Neuron (in vitro differentiated cells): Measurements from ENCODE around the gene PCDH9.
"Not testable (repeated sequence)": the region's sequence is repeated elsewhere in the genome, so short reads cannot be mapped to it uniquely, and the experiment has no call there.

Experiments used
- H2AFZ ChIP-seq: one replicate; pipeline ENCODE4 v1.6.1; 2013; ENCODE audit warnings: low read depth, mild to moderate bottlenecking, inconsistent platforms, low read length, moderate library complexity
- H3K27me3 ChIP-seq: one replicate; pipeline ENCODE4 v1.6.1; 2013; ENCODE audit warnings: low read length; ENCODE audit not compliant: insufficient read depth
- H3K36me3 ChIP-seq: one replicate; pipeline ENCODE4 v1.6.1; 2013; ENCODE audit warnings: low read length; ENCODE audit not compliant: insufficient read depth
- H3K4me1 ChIP-seq: one replicate; pipeline ENCODE4 v1.6.1; 2013; ENCODE audit warnings: low read length; ENCODE audit not compliant: insufficient read depth
- H3K4me3 ChIP-seq: 2 replicates; pipeline ENCODE4 v1.5.1; 2013; ENCODE audit warnings: mild to moderate bottlenecking, low read length, moderate library complexity
- H3K9me3 ChIP-seq: one replicate; pipeline ENCODE4 v1.6.1; 2013; ENCODE audit warnings: low read length

Gene PCDH9

DNA sequence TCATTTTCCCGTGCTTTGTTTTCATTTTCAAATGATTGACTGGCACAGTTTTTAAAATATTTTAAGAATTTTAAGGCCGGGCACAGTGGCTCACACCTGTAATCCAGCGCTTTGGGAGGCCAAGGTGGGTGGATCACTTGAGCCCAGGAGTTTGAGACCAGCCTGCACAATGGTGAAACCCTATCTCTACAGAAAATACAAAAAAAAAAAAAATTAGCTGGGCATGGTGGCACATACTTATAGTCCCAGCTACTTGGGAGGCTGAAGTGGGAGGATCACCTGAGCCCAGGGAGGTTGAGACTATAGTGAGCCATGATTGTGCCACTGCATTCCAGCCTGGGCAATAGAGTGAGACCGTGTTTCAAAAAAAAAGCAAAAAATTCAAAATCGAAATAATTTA is 133.2 kb downstream of the PCDH9 start:
- H3K27me3 ChIP-seq, H3K4me1 ChIP-seq, H3K9me3 ChIP-seq, H3K36me3 ChIP-seq, H3K4me3 ChIP-seq, H2AFZ ChIP-seq: not testable (repeated sequence)

GRCh38 chr13:67096418-67096817 is 133.7 kb downstream of the PCDH9 start:
- Histone ChIP-seq H2AFZ (no peak overlapping the region), H3K9me3 (no peaks in the 10 kb centered on the region), H3K27me3 (no peaks in the 10 kb centered on the region), H3K4me3 (no peak overlapping the region), H3K36me3 (no peaks in the 10 kb centered on the region), H3K4me1 (no peaks in the 10 kb centered on the region)

GRCh38 chr13:67095621-67096020 is 134.5 kb downstream of the PCDH9 start:
- Histone ChIP-seq H3K9me3 (no peaks in the 10 kb centered on the region), H3K4me1 (no peaks in the 10 kb centered on the region), H3K4me3 (no peak overlapping the region), H3K27me3 (no peaks in the 10 kb centered on the region), H3K36me3 (no peaks in the 10 kb centered on the region), H2AFZ (no peak overlapping the region)

- no peaks in the 10 kb centered on the region for H3K27me3 ChIP-seq
- H3K4me3 ChIP-seq = no peak overlapping the region
- H2AFZ ChIP-seq = no peak overlapping the region
- no peaks in the 10 kb centered on the region for H3K9me3 ChIP-seq
- H3K4me1 ChIP-seq = no peaks in the 10 kb centered on the region
- H3K36me3 ChIP-seq = no peaks in the 10 kb centered on the region
These were observed 135.2 kb downstream of the PCDH9 start for GRCh38 chr13:67094952-67095351.

GRCh38 chr13:67094078-67094477 is 136.1 kb downstream of the PCDH9 start:
- Histone ChIP-seq H3K36me3 (no peaks in the 10 kb centered on the region), H3K9me3 (no peaks in the 10 kb centered on the region), H3K4me1 (no peaks in the 10 kb centered on the region), H3K4me3 (no peak overlapping the region), H2AFZ (no peak overlapping the region), H3K27me3 (no peaks in the 10 kb centered on the region)

DNA sequence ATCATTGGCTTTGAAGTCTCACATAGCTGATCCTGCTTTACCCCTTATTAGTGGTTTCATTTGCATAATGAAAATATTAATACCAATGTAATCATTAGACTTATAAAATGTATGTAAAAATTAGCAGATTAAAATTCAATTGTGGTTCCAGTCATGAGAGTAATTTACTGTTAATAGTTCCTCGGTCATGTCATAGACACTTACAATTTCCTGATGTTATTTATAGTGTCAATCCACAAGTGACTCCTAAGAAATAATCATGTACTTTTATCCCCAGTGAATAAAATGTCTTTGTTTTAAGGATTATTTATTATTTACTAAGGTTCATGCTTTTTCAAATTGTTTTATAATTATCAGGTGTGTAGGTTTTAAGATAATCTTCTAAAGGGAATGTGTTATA is 138.5 kb downstream of the PCDH9 start:
- no peaks in the 10 kb centered on the region for H3K27me3 ChIP-seq
- H2AFZ ChIP-seq = no peak overlapping the region
- H3K4me1 ChIP-seq = peaks cover 15% of the 10 kb centered on the region
- H3K36me3 ChIP-seq = no peaks in the 10 kb centered on the region
- no peak overlapping the region for H3K4me3 ChIP-seq
- no peaks in the 10 kb centered on the region for H3K9me3 ChIP-seq

GRCh38 chr13:67090856-67091255 is 139.3 kb downstream of the PCDH9 start:
- Histone ChIP-seq H3K27me3 (no peaks in the 10 kb centered on the region), H3K9me3 (no peaks in the 10 kb centered on the region), H3K36me3 (no peaks in the 10 kb centered on the region), H3K4me1 (peaks cover 20% of the 10 kb centered on the region), H3K4me3 (no peak overlapping the region), H2AFZ (no peak overlapping the region)

DNA sequence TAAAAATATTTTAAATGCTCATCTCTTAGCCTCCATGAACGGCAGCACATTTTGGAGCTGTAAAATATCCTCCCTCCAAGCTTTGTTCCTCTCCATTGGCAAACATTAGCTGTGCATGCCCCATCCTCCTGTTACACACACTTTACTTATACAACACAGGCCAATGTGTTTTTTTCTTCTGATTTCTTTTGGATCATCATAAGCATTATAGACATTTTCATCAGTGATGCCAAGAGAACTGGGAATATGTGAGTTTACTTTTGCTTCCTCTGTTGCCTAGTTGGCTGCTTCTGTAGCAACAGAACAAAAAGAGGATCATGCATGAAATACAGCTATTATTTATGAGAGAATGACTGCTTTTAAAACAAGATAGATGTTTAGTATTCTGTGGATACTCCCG is 142.6 kb downstream of the PCDH9 start:
- no peak overlapping the region for H2AFZ ChIP-seq
- no peaks in the 10 kb centered on the region for H3K27me3 ChIP-seq
- no peaks in the 10 kb centered on the region for H3K36me3 ChIP-seq
- no peaks in the 10 kb centered on the region for H3K9me3 ChIP-seq
- H3K4me1 ChIP-seq = peaks cover 26% of the 10 kb centered on the region
- no peak overlapping the region for H3K4me3 ChIP-seq

DNA sequence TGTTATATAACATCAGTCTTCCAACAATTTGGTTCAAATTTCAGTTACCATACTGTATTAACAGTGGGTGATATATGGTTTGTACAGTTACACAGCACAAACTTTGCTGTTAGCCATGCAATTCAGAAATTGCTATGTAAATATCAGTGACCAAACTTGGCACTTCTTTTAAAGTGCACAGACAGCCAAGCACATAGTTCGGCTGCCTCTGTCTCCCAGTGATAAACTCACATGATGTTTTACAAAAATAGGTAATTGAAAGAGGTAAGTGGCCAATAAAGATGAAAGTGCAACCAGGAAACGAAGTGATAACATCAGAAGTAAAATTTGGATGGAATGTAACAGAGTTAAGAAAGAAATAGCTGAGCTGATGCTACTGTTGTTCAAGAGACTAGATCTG is 143.9 kb downstream of the PCDH9 start:
- Histone ChIP-seq H3K36me3 (no peaks in the 10 kb centered on the region), H2AFZ (no peak overlapping the region), H3K9me3 (no peaks in the 10 kb centered on the region), H3K4me3 (no peak overlapping the region), H3K27me3 (no peaks in the 10 kb centered on the region), H3K4me1 (peaks cover 31% of the 10 kb centered on the region)

GRCh38 chr13:67084066-67084465 is 146.1 kb downstream of the PCDH9 start:
- peaks cover 31% of the 10 kb centered on the region for H3K4me1 ChIP-seq
- H2AFZ ChIP-seq = no peak overlapping the region
- H3K27me3 ChIP-seq = no peaks in the 10 kb centered on the region
- H3K36me3 ChIP-seq = no peaks in the 10 kb centered on the region
- no peak overlapping the region for H3K4me3 ChIP-seq
- H3K9me3 ChIP-seq = no peaks in the 10 kb centered on the region

DNA sequence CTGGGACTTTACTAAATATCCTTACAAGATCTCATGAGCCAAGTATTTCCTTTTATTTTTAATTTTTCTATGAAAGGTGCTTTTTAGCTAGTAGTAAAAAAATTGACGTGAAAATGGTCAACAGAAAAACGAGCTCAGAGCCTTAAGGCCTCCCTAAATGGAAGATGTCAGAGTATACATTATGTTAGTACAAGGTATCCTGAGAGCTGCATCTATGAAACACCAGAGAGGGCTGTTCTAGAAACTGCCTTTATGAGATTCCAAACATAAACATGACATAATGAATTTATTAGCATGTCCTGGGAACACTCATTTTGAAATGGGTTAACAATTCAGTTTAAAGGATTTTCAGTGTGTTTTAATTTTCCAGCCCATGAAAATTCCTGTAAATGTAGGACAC is 146.6 kb downstream of the PCDH9 start:
- Histone ChIP-seq H3K27me3 (no peaks in the 10 kb centered on the region), H2AFZ (no peak overlapping the region), H3K9me3 (no peaks in the 10 kb centered on the region), H3K36me3 (no peaks in the 10 kb centered on the region), H3K4me1 (peaks cover 31% of the 10 kb centered on the region), H3K4me3 (no peak overlapping the region)

- Histone ChIP-seq H2AFZ (no peak overlapping the region), H3K4me1 (peaks cover 11% of the 10 kb centered on the region), H3K36me3 (no peaks in the 10 kb centered on the region), H3K9me3 (no peaks in the 10 kb centered on the region), H3K27me3 (no peaks in the 10 kb centered on the region), H3K4me3 (no peak overlapping the region)
These were observed 149.8 kb downstream of the PCDH9 start for GRCh38 chr13:67080351-67080750.

- H3K27me3 ChIP-seq = no peaks in the 10 kb centered on the region
- no peak overlapping the region for H3K4me3 ChIP-seq
- H3K36me3 ChIP-seq = no peaks in the 10 kb centered on the region
- no peak overlapping the region for H2AFZ ChIP-seq
- H3K9me3 ChIP-seq = no peaks in the 10 kb centered on the region
- peaks cover 5% of the 10 kb centered on the region for H3K4me1 ChIP-seq
These were observed 152.1 kb downstream of the PCDH9 start for GRCh38 chr13:67078062-67078461.

- peaks cover 3% of the 10 kb centered on the region for H3K4me1 ChIP-seq
- no peak overlapping the region for H2AFZ ChIP-seq
- no peaks in the 10 kb centered on the region for H3K9me3 ChIP-seq
- no peaks in the 10 kb centered on the region for H3K27me3 ChIP-seq
- no peak overlapping the region for H3K4me3 ChIP-seq
- H3K36me3 ChIP-seq = no peaks in the 10 kb centered on the region
These were observed 153.0 kb downstream of the PCDH9 start for GRCh38 chr13:67077132-67077531.
